Endothelial cell of umbilical vein (primary cell): ENCODE results near the gene TSEN2. TPM values are rescaled to one million over a fixed set of nuclear protein-coding genes. Genes with fewer than 3 reads are reported as not detected.
"Not testable (repeated sequence)": the region's sequence is repeated elsewhere in the genome, so short reads cannot be mapped to it uniquely, and the experiment has no call there.

Experiments
- BruUV-seq: library from RNA; stranded (reverse); fragments of 400-500 nt; replicated peaks from 2 replicates; lab custom pipeline; 2021; lab: Mats Ljungman, UMichigan
- CTCF ChIA-PET: fragments of 300-600, 350-600 bp; sonication (Branson Sonifier 250); formaldehyde crosslinking; loops from one replicate; lab custom pipeline; 2021; ENCODE audit warnings: antibody characterized with exemption, inconsistent platforms; lab: Charles Lee
- POLR2A ChIA-PET: fragments of 300-600, 350-600 bp; sonication (Branson Sonifier 250); formaldehyde crosslinking; loops from one replicate; lab custom pipeline; 2021; ENCODE audit warnings: antibody characterized with exemption, inconsistent platforms; lab: Charles Lee
- DNase-seq: peaks from one replicate; pipeline ENCODE4 v3.0.0-alpha.2; 2011; ENCODE audit warnings: low read depth, low spot score
- FAIRE-seq: peaks from 2 replicates; lab custom pipeline; 2011; peaks lifted over from hg19 to GRCh38; lab: Jason Lieb, UNC
- H2AFZ ChIP-seq: 2 replicates; pipeline ENCODE4 v1.6.0; 2012; ENCODE audit warnings: low read depth, low read length, control low read depth, inconsistent platforms
- H3K27ac ChIP-seq: 2 replicates; pipeline ENCODE4 v1.5.1; 2011; ENCODE audit warnings: low read depth, mild to moderate bottlenecking, control low read depth, low read length, moderate library complexity; ENCODE audit not compliant: insufficient read depth
- H3K27me3 ChIP-seq, 2 experiments: 2 replicates each; pipeline versions ENCODE4 v1.6.0 to v1.6.1; 2011; ENCODE audit warnings: low read length in 2 of 2, mixed read lengths in 1 of 2; ENCODE audit not compliant: control insufficient read depth in 2 of 2, insufficient read depth in 2 of 2
- H3K36me3 ChIP-seq, 2 experiments: 2 replicates in 1 of 2; 3 replicates in 1 of 2; pipeline ENCODE4 v1.5.1; 2011; ENCODE audit warnings: low read length in 2 of 2, mild to moderate bottlenecking in 1 of 2, moderate library complexity in 1 of 2; ENCODE audit not compliant: control insufficient read depth in 2 of 2, insufficient read depth in 2 of 2; ENCODE audit errors: extremely low read depth in 1 of 2
- H3K4me1 ChIP-seq: 3 replicates; pipeline ENCODE4 v1.5.1; 2011; ENCODE audit warnings: mild to moderate bottlenecking, low read length; ENCODE audit not compliant: control insufficient read depth, insufficient read depth; ENCODE audit errors: extremely low read depth
- H3K4me2 ChIP-seq: 2 replicates; pipeline ENCODE4 v1.6.1; 2011; ENCODE audit warnings: low read length, control low read depth, mixed read lengths; ENCODE audit not compliant: insufficient read depth
- H3K4me3 ChIP-seq, 3 experiments: fragments of 200-600 bp in 1 of 3; sonication (generic), shearing (Covaris generic) in 1 of 3; replicated peaks in 1 of 3; 2 replicates each; pipeline ENCODE4 v1.5.1; 2011 to 2016; ENCODE audit warnings: control low read depth in 3 of 3, low read length in 3 of 3, mild to moderate bottlenecking in 2 of 3, inconsistent platforms in 1 of 3, low read depth in 1 of 3, moderate library complexity in 1 of 3; ENCODE audit not compliant: insufficient read depth in 1 of 3
- H3K79me2 ChIP-seq: 2 replicates; pipeline ENCODE4 v1.6.0; 2012; ENCODE audit warnings: low read length, inconsistent platforms; ENCODE audit not compliant: control insufficient read depth, insufficient read depth
- H3K9ac ChIP-seq: replicated peaks from 2 replicates; pipeline ENCODE3; 2011; ENCODE audit warnings: low read length, control low read depth; ENCODE audit not compliant: insufficient read depth; ENCODE audit errors: extremely low read depth
- H3K9me1 ChIP-seq: replicated peaks from 3 replicates; pipeline ENCODE4 v1.6.0; 2011; ENCODE audit warnings: mild to moderate bottlenecking, low read length; ENCODE audit not compliant: control insufficient read depth, insufficient read depth; ENCODE audit errors: extremely low read depth
- H3K9me3 ChIP-seq: replicated peaks from 2 replicates; pipeline ENCODE4 v1.5.1; 2012; ENCODE audit warnings: low read length, inconsistent platforms; ENCODE audit not compliant: control insufficient read depth, insufficient read depth
- H4K20me1 ChIP-seq: replicated peaks from 2 replicates; pipeline ENCODE3; 2011; ENCODE audit warnings: mild to moderate bottlenecking, low read length; ENCODE audit not compliant: control insufficient read depth, insufficient read depth; ENCODE audit errors: extremely low read depth
- MYC ChIP-seq: IDR thresholded peaks from one replicate; pipeline ENCODE4 v1.6.1; 2011; ENCODE audit warnings: mild to moderate bottlenecking, low read depth, low read length
- dilution Hi-C: fragments of 300-500 bp; cut with MboI; formaldehyde crosslinking; loops from one replicate; pipeline ENCODE4 v1.15.0; 2019; ENCODE audit warnings: low sequenced_read_pairs; ENCODE audit not compliant: extremely low pct_ligation_motif_present
- intact Hi-C: fragments of 100-400 bp; cut with micrococcal nuclease; formaldehyde crosslinking; loops from one replicate; pipeline ENCODE4 v1.10.0; 2022
- polyA plus RNA-seq, 4 experiments: library from polyadenylated mRNA; depleted of rRNA in 3 of 4; stranded (reverse) in 3 of 4; unstranded in 1 of 4; fragments of >200 nt; gene quantifications; 2 replicates each; pipeline versions ENCODE4 v1.2.1 to v1.2.3, GENCODE V29; 2011 to 2012; ENCODE audit warnings: missing spikeins in 1 of 4
- total RNA-seq: library from RNA; stranded (reverse); gene quantifications from 2 replicates; pipeline ENCODE4 v1.2.3, GENCODE V29; 2021
- TF ChIP-seq, protein P1 (sequence below), 2 donors: IDR thresholded peaks; 1 replicate in 1 of 2; 2 replicates in 1 of 2; pipeline ENCODE4 v1.5.1; 2011; ENCODE audit warnings: low read length in 2 of 2, mild to moderate bottlenecking in 2 of 2, moderate library complexity in 2 of 2, control low read depth in 1 of 2, inconsistent platforms in 1 of 2, low read depth in 1 of 2; ENCODE audit not compliant: insufficient read depth in 1 of 2; ENCODE audit errors: extremely low read depth in 1 of 2

The TSEN2 gene
- total and polyA plus RNA-seq, 2 donors (not counting 3 experiments of a cell fraction or from before 2014, with no cell fraction given), result 8.3 to 12.1 TPM

DNA sequence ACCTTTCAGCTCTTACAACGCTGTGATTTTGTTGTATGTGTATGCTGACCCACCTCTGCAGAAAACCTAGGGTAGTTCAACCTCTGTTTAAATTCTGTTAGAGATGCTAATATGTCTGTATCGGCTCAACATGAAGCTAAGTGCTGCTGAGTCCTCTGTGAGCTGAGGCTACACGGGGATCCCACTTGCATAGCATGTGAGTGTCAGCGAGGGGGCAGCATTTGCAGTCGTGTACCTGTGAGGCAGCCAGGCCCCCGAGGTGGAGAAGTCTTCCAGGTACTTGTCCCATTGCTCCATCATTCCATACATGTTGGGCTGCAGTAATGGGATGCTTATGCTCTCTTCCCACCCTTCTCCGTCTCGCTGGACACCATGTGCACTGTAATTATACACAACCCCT, 57.3 kb downstream of the TSEN2 start:
- Histone ChIP-seq H4K20me1 (no peaks in the 10 kb centered on the region), H3K4me2 (no peak overlapping the region), H3K36me3 (no peaks in the 10 kb centered on the region), H3K27me3 (no peaks in the 10 kb centered on the region), H2AFZ (no peak overlapping the region), H3K9ac (no peak overlapping the region), H3K27ac (no peak overlapping the region), H3K9me1 (no peaks in the 10 kb centered on the region), H3K4me3 (no peak overlapping the region), H3K9me3 (no peaks in the 10 kb centered on the region), H3K79me2 (no peaks in the 10 kb centered on the region), H3K4me1 (no peaks in the 10 kb centered on the region)
- TF ChIP-seq MYC, result no peak
- TF ChIP-seq, protein P1, sequence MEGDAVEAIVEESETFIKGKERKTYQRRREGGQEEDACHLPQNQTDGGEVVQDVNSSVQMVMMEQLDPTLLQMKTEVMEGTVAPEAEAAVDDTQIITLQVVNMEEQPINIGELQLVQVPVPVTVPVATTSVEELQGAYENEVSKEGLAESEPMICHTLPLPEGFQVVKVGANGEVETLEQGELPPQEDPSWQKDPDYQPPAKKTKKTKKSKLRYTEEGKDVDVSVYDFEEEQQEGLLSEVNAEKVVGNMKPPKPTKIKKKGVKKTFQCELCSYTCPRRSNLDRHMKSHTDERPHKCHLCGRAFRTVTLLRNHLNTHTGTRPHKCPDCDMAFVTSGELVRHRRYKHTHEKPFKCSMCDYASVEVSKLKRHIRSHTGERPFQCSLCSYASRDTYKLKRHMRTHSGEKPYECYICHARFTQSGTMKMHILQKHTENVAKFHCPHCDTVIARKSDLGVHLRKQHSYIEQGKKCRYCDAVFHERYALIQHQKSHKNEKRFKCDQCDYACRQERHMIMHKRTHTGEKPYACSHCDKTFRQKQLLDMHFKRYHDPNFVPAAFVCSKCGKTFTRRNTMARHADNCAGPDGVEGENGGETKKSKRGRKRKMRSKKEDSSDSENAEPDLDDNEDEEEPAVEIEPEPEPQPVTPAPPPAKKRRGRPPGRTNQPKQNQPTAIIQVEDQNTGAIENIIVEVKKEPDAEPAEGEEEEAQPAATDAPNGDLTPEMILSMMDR (IDR thresholded peaks at IDR 0.05; ENCODE audit: extremely low read depth in 1 of 2, insufficient read depth in 1 of 2, low read depth in 1 of 2, low read length in 2 of 2), result peak in 1 of 2 donors; percentile 16
- CTCF ChIA-PET, result interaction anchor here (1.1 kb wide), 1 partner anchor 20 kb away, joined by 3 read pairs; no protein-coding TSS in a partner anchor
- POLR2A ChIA-PET, result no interaction called here
- dilution Hi-C loops (no loop called here), intact Hi-C loops (no loop called here)
- FAIRE-seq (no peak), DNase-seq (no peak)
- no TSS peak for BruUV-seq

DNA sequence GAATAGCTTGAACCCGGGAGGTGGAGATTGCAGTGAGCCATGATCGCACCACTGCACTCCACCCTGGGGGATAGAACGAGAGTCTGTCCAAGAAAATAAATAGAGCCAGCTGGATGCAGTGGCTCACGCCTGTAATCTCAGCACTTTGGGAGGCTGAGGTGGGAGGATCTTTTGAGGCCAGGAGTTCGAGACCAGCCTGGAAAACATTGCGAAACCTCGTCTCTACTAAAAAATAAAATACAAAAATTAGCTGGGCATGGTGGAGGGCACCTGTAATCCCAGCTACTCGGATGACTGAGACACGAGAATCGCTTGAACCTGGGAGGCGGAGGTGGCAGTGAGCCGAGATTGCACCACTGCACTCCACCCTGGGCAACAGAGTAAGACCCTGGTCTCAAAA, 59.2 kb downstream of the TSEN2 start:
- POLR2A ChIA-PET, H3K27me3 ChIP-seq, H3K27ac ChIP-seq, H3K9ac ChIP-seq, FAIRE-seq, H3K4me3 ChIP-seq, H3K79me2 ChIP-seq, H3K4me2 ChIP-seq, DNase-seq, H3K36me3 ChIP-seq, H3K4me1 ChIP-seq, H3K9me3 ChIP-seq, H3K9me1 ChIP-seq, BruUV-seq, H4K20me1 ChIP-seq, intact Hi-C loops, dilution Hi-C loops, H2AFZ ChIP-seq: not testable (repeated sequence)
- CTCF ChIA-PET, result interaction anchor here (1.1 kb wide), 1 partner anchor 10 kb away, joined by 3 read pairs; no protein-coding TSS in a partner anchor
